MM.1S (cell line): ENCODE data around the gene TIMM50.

Experiments
- CTCF ChIP-seq: fragments of 300-600 bp; sonication (generic); IDR thresholded peaks from 2 replicates; pipeline ENCODE4 v1.5.1; 2016; ENCODE audit warnings: antibody characterized with exemption, low read length, mixed read lengths
- EZH2 ChIP-seq: fragments of 300-600 bp; sonication (generic); optimal IDR thresholded peaks from 2 replicates; pipeline ENCODE3; 2017; ENCODE audit warnings: low read depth, mild to moderate bottlenecking, antibody characterized with exemption, low read length, mixed read lengths

GRCh38 chr19:39463403-39463802 lies 17.2 kb upstream of the TIMM50 start:
- TF ChIP-seq CTCF (no peak), EZH2 (no peak)
